ENCODE data around the gene ATG4A.

ATG4A gene

DNA sequence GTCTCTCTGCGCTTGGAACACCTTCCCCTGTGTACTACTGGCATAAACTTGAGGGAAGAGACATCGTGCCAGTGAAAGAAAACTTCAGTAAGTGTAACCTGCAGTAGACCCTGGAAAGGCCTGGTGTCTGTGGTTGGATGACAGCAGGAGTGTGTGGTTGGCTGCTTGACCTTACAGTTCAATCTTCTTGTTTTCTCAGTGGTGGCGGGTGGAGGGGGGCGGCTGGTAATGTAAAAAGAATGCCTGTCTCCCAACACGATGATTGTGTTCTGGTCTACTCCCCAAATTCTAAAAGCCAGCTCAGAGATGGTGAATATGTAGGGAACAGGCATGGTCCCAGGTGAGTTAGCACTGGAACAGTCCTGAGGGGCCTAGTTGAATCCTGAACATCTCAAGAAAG lies 18.8 kb upstream of the ATG4A start:
- TF ChIP-seq, protein P1, sequence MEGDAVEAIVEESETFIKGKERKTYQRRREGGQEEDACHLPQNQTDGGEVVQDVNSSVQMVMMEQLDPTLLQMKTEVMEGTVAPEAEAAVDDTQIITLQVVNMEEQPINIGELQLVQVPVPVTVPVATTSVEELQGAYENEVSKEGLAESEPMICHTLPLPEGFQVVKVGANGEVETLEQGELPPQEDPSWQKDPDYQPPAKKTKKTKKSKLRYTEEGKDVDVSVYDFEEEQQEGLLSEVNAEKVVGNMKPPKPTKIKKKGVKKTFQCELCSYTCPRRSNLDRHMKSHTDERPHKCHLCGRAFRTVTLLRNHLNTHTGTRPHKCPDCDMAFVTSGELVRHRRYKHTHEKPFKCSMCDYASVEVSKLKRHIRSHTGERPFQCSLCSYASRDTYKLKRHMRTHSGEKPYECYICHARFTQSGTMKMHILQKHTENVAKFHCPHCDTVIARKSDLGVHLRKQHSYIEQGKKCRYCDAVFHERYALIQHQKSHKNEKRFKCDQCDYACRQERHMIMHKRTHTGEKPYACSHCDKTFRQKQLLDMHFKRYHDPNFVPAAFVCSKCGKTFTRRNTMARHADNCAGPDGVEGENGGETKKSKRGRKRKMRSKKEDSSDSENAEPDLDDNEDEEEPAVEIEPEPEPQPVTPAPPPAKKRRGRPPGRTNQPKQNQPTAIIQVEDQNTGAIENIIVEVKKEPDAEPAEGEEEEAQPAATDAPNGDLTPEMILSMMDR (IDR thresholded peaks at IDR 0.05): no peak
- Histone ChIP-seq H3K27me3 (no peaks in the 10 kb centered on the region), H3K27ac (no peak overlapping the region), H3K36me3 (no peaks in the 10 kb centered on the region), H3K4me1 (ENCODE audit: control insufficient read depth in 1 of 2, insufficient read depth in 1 of 2, low read depth in 1 of 2, low read length in 1 of 2) (no peaks in the 10 kb centered on the region), H3K4me3 (ENCODE audit: low read depth in 1 of 2, low read length in 1 of 2) (no peak overlapping the region), H3K9me3 (no peaks in the 10 kb centered on the region)

DNA sequence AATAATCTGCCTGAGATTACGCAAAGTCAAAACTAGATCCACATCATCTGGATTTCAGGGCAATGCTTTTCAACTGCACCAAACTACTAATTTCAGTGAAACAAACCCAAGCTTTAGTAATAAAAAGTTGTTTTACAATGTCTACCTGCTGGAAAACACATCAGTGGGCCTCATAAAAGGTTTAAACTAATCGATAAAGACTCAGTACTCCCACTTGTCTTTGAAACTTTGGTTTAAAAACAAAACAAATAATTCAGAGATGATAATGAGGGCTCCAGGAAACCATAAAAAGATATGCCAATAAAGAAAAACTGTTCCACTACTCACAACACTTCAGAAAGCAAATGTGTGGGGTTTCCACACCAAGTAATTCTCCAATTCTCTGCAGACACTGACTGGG lies 10.5 kb upstream of the ATG4A start:
- no peak overlapping the region for H3K4me3 ChIP-seq (ENCODE audit: low read depth in 1 of 2, low read length in 1 of 2)

DNA sequence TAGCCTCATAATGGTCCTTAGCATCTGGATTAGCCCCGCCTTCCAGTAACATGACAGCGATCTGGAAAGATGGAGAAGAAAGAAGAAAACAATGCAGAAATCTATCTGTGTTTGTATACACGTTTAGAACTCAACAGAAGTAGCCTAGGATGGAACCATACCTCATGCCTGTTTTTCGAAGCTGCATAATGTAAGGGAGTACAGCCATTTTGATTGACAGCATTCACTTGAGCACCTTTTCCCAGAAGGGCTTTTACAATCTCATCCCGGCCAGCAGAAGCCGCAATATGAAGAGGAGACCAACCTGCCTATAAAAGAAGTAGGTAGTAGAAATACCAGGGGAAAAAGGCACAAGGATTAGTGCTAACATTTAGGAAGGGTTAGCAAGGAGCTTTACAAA lies 3.8 kb upstream of the ATG4A start:
- Histone ChIP-seq H3K36me3 (peaks cover 31% of the 10 kb centered on the region), H3K9me3 (no peaks in the 10 kb centered on the region), H3K27me3 (no peaks in the 10 kb centered on the region), H3K4me1 (ENCODE audit: control insufficient read depth in 1 of 2, insufficient read depth in 1 of 2, low read depth in 1 of 2, low read length in 1 of 2) (peaks cover 13 to 17% of the 10 kb centered on the region in 2 experiments), H3K4me3 (ENCODE audit: low read depth in 1 of 2, low read length in 1 of 2) (no peak overlapping the region), H3K27ac (no peak overlapping the region)
- TF ChIP-seq, protein P1 (IDR thresholded peaks at IDR 0.05): no peak

More for the DNA sequence above, 10.5 kb upstream of the ATG4A start:
- Histone ChIP-seq H3K36me3 (peaks cover 16% of the 10 kb centered on the region), H3K27me3 (no peaks in the 10 kb centered on the region), H3K9me3 (no peaks in the 10 kb centered on the region), H3K4me1 (ENCODE audit: control insufficient read depth in 1 of 2, insufficient read depth in 1 of 2, low read depth in 1 of 2, low read length in 1 of 2) (no peaks in the 10 kb centered on the region), H3K27ac (no peak overlapping the region)
- TF ChIP-seq, protein P1 (IDR thresholded peaks at IDR 0.05): no peak

DNA sequence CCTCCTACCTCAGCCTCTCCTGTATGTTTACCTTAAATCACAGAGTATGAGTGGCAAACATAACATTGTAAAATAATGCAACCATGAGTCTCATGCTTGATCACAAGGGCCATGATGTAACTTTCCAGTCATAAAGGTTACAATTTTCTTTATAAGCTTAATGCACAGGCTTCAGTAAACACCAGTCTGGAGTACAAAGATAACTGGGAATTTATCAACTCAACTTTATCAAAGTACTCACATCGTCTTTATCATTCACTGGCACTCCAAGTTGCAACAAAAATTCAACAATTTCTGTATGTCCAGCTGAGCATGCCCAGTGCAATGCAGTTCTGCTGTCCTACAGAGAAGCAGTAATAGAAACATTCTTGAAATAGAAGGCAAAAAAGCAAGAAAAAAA lies 3.1 kb upstream of the ATG4A start:
- TF ChIP-seq, protein P1 (IDR thresholded peaks at IDR 0.05): no peak

DNA sequence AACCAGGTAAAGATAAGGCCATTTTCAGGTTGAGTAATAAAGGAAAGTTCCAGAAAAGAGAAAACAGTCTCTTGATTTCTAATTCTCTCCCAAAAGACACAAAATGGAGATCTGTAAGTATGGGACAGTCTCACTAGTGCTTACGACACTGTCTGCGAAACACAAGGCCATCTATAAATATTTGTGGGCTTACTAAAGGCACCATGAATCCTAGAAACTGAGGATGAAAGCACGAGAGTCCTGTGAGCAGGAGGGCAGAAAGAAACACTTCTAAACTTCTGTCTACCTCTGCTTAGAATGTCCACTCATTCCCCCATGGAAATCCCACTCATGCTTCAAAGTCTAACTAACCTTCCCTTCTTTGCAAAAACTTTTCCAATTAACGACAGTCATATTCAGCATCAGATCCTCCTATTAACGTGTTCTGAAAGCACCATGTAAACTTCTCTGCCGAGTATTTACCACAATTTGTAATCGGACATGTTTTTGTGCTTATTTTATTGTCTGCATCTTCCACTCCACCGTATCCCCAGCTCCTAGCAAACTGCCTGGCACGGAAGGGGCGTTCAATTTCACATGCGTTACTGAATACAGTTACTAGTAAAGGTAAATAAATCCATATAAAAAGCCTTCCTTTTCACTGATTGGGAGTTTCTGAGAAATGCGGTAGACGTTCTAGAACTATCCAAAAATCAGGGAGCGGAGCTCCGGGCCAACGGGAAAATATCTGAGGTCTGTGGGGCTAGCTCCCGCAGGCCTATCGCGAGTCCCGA lies 901 bp upstream of the ATG4A start:
- Histone ChIP-seq H3K27me3 (no peaks in the 10 kb centered on the region), H3K4me3 (ENCODE audit: low read depth in 1 of 2, low read length in 1 of 2) (peak overlapping the region; percentile 70 to 71), H3K36me3 (peaks cover 16% of the 10 kb centered on the region), H3K27ac (peak overlapping the region; percentile 83), H3K9me3 (no peaks in the 10 kb centered on the region), H3K4me1 (ENCODE audit: control insufficient read depth in 1 of 2, insufficient read depth in 1 of 2, low read depth in 1 of 2, low read length in 1 of 2) (peaks cover 13 to 17% of the 10 kb centered on the region in 2 experiments)
- TF ChIP-seq, protein P1 (IDR thresholded peaks at IDR 0.05): no peak

More for the DNA sequence above, 3.1 kb upstream of the ATG4A start:
- Histone ChIP-seq H3K9me3 (no peaks in the 10 kb centered on the region), H3K27ac (no peak overlapping the region), H3K4me1 (ENCODE audit: control insufficient read depth in 1 of 2, insufficient read depth in 1 of 2, low read depth in 1 of 2, low read length in 1 of 2) (peaks cover 13 to 17% of the 10 kb centered on the region in 2 experiments), H3K4me3 (ENCODE audit: low read depth in 1 of 2, low read length in 1 of 2) (no peak overlapping the region), H3K27me3 (no peaks in the 10 kb centered on the region), H3K36me3 (peaks cover 31% of the 10 kb centered on the region)
